NCI-H82 treated with DMSO at 0.1 percent for 48 hours (cell line): ENCODE measurements around the gene ASTN2.
"Not testable (repeated sequence)": the region's sequence is repeated elsewhere in the genome, so short reads cannot be mapped to it uniquely, and the experiment has no call there.

ENCODE experiments used
- DNase-seq: peaks from one replicate; lab custom pipeline; 2025; ENCODE audit not compliant: unreplicated experiment; lab: John Stamatoyannopoulos, UW

Gene ASTN2

GRCh38 chr9:117081641-117082317 lies 333.1 kb downstream of the ASTN2 start:
- DNase-seq = peak; percentile 34

DNA sequence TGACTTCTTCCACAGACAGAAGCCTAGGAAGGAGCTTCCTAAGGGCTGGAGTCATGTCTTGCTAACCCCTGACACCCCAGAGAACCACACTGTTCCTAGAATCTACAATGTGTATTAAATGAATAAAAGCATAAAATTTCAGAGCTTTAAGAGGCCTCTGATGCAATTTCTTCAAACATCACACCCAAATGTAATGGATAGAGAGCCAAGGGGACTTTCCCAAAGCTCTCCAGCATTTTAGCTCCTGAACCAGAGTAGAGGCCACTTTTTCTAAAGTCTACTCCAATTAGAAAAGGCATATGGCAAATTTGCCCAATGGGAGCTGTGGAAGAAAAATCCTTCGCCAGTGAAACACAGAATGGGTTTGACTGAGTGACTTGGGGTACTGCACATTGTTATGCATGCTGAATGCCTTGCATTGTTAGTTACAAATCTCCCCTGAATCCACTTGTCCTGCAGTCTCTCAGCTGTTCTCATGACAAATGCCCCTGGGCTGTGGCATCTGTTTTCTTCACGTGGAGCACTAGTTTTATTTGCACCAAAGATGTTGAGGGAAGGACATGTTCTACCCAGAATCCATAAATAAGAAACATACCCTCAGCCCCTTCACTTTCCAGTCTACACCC lies 334.0 kb downstream of the ASTN2 start:
- DNase-seq = no peak

DNA sequence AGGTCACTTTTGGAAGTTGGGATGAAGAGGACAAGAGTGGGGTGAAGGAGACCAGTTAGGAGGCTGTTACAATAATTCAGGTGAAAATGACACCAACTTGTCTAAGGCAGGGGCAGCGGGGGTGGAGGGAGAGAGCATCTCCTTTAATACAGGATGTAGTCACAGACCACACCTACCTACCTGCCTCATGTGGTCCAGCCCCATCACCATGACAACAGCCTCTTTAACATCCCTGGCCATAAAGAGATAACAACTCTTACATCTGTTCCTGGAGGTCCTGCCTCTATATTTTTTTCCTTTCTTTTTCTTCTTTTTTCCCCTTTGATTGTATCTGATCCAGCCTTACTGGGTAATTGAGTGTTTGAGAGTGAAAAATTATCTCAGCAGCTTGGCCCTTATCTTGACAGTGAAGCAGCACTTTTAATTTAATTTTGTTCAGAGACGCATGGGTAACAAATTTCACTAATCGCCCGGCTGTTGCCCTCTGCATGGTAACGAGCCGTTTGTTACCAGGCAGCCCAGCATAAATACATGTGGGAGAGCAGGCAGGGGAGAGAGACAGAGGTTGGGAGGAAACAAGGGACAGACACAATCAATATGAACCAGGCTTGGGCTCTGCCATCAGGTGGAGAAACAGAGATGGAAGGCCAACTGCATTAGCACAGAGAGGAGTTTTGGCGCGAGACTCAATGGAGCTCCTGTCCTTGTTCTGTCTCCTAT lies 338.1 kb downstream of the ASTN2 start:
- DNase-seq = no peak

- no peak for DNase-seq
These were observed 339.2 kb downstream of the ASTN2 start for GRCh38 chr9:117075636-117076035.

GRCh38 chr9:117074784-117075520 lies 339.9 kb downstream of the ASTN2 start:
- DNase-seq = peak; percentile 55

- DNase-seq = no peak
These were observed 340.6 kb downstream of the ASTN2 start for GRCh38 chr9:117074342-117074662.

- DNase-seq = peak; percentile 30
These were observed 341.1 kb downstream of the ASTN2 start for GRCh38 chr9:117073539-117074341.

DNA sequence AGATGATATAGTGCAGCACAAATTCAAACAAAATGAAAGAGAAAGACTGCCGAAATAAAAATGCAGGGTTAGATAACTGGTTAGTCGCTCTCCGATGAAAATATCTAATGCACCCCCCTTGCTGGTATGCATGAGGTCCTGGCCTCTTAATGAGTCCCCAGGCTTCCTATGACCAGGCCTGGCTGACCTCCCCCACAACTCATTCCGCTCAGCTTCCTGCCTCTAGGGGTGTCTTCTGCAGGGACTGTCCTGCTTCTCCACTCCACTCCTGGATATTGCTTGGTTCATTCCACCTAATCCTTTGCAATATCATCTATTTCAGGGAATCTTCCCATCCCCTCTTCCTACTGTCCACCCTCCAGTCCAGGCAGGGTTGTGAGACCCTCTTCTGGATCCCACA lies 341.8 kb downstream of the ASTN2 start:
- no peak for DNase-seq

GRCh38 chr9:117072216-117072615 lies 342.6 kb downstream of the ASTN2 start:
- no peak for DNase-seq

GRCh38 chr9:117071673-117072207 lies 343.1 kb downstream of the ASTN2 start:
- not testable (repeated sequence) for DNase-seq

DNA sequence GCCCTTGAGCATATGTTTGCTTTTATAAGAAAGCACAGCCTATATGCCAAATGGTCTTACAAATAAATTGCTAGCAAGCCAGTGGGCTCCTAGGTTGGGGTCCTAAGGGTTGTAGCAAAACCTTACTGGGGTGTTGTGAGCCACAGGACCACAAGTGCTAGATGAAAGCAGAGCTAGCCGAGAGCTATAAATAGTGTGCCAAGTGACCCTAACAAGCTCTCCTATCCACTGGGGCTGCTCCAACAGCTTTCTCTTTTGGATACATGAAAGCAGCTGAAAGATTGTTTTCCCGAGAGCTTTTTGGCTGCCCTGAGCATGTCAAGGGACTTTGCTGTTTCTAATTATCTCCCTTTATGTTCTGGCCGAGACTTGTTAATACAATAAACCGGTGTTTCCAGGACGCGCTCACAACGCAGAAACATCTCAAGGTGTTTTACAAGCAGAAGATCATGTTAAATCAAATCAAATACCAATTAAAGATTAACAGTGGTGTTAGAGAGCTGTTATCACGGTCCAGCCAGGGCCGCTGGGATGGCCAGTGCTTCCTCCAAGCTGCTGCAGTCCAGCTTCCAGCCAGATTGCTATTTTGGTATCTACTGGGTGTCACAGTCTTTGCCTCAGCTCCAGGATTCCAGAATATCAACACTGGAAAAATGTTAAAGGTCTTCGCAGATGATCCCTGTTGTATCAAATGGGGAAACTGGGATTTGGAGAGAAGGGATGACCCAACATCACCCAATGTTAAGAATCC lies 351.0 kb downstream of the ASTN2 start:
- no peak for DNase-seq

GRCh38 chr9:117060963-117061362 lies 353.9 kb downstream of the ASTN2 start:
- no peak for DNase-seq

DNA sequence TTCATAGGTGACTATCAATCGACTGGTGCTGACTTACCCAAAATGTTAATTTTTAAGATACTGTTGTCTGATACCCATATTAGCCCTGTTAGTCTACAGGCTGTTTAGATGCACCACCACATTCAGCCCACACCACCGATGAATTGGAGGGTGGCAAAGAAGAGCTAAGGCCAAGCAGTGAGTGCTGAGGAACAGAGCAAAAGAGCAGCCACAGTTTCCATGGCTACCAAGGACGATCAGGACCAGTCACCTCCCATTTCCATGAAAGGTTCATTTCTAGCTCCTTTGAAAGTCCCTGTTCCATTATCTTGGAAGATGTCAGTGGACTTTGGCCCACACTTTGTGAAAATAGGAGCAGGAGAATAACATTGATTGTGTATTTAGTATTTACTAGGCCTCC lies 364.9 kb downstream of the ASTN2 start:
- no peak for DNase-seq

DNA sequence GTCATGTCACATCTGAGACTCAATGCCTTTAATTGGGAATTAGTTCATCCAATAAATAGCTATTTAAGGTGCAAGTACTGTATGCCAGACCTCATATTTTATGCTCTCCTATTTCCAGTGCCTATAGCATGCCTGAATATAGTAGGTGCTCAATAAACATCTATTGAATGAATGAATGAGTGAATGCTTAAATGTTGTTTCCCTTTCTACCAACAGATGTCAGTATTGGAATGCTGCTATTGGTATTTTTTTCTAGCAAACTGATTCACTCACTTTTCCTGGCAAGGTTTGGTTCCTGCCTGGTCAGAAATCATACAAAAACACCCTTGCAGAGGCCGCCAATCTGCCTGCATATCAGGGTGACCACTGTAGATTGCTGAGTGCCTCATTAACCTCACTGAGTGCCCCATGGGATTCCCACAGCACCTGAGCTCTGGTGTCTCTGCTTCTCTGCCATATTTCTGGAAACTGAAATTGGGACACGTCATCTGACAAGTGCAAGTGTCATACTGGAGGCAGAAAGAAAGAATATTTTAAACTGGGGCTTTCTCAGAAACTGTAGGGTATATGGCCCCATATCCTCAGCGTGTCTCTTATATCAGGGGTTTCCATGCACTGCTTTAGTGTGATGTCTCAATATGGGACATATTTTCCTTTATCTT lies 368.1 kb downstream of the ASTN2 start:
- no peak for DNase-seq

- DNase-seq = no peak
These were observed 370.6 kb downstream of the ASTN2 start for GRCh38 chr9:117044241-117044640.

DNA sequence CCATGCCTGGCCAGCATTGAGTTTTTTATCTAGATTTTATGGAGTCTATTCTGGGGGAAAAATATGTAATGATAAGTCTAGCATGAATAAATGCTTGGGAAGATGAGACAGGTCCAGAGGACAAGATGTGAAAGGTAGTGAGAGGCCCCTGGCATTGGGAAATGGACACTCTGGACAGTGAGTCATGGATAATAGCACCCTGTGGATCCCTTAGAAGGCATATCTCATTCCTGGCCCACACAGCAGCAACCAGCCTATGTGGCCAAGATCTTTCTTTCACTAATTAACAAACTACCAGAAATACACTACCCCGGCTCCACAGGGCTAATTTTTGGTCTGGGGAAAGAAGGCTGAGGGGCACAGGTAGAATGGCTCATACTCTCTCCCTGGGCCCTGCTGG lies 371.7 kb downstream of the ASTN2 start:
- DNase-seq = no peak

DNA sequence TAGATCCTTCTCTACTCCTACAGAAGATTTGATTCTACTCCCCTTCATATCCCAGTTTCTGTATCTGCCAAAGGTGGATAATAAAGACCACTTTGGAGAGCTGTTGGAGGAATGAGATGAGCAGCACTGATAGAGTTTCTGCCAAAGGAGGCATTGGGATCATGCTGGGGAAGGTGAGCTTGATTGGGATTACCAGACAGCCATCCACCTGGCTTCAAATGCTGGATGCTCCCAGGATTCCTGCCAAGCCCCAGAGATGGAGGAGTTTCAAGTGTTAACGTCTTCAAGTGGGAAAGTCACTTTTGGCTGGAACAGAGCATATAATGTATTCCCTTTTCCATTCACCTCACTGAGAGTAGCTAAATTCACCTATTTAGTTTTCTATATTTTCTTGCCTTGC lies 379.3 kb downstream of the ASTN2 start:
- DNase-seq = no peak

GRCh38 chr9:117034866-117035265 lies 380.0 kb downstream of the ASTN2 start:
- no peak for DNase-seq

- DNase-seq = no peak
These were observed 384.5 kb downstream of the ASTN2 start for GRCh38 chr9:117030254-117030768.
